Vagina (tissue), 2 donors: ENCODE results near the gene MDK. TPM values are rescaled to one million over a fixed set of nuclear protein-coding genes. Genes with fewer than 3 reads are reported as not detected.
A peak's percentile ranks its signal among the peaks of the same experiment; 100 is the strongest.

ENCODE experiments used
- DNase-seq, 2 donors: peaks; one replicate each; pipeline ENCODE4 v3.0.0-alpha.2; 2017; ENCODE audit errors: extremely low spot score in 2 of 2
- H3K27ac ChIP-seq: fragments of 200-600 bp; sonication (generic); one replicate; pipeline ENCODE4 v1.5.1; 2019
- H3K27me3 ChIP-seq: fragments of 200-600 bp; sonication (generic); one replicate; pipeline ENCODE4 v1.5.1; 2019
- H3K36me3 ChIP-seq, 2 donors: fragments of 200-600 bp; sonication (generic); one replicate each; pipeline ENCODE4 v1.5.1; 2017 to 2019
- H3K4me1 ChIP-seq: fragments of 200-600 bp; sonication (generic); one replicate; pipeline ENCODE4 v1.5.1; 2019
- H3K4me3 ChIP-seq, 2 donors: fragments of 200-600 bp; sonication (generic); 1 replicate in 1 of 2; 2 replicates in 1 of 2; pipeline ENCODE4 v1.5.1; 2016 to 2019
- H3K9me3 ChIP-seq: fragments of 200-600 bp; sonication (generic); one replicate; pipeline ENCODE4 v1.5.1; 2019
- CTCF ChIP-seq, 3 experiments: fragments of 450-650 bp in 2 of 3; fragments of 200-600 bp in 1 of 3; sonication (generic) in 1 of 3; IDR thresholded peaks; one replicate each; pipeline ENCODE4 v1.5.1; 2017 to 2019; ENCODE audit warnings: antibody characterized with exemption in 3 of 3, mild to moderate bottlenecking in 2 of 3, moderate library complexity in 2 of 3
- POLR2A ChIP-seq, 2 donors: fragments of 450-650 bp; IDR thresholded peaks; one replicate each; pipeline ENCODE4 v1.6.1; 2017; ENCODE audit warnings: antibody characterized with exemption in 2 of 2, mild to moderate bottlenecking in 2 of 2, moderate library complexity in 2 of 2
- POLR2AphosphoS5 ChIP-seq, 2 donors: sonication (generic); formaldehyde crosslinking; IDR thresholded peaks; one replicate each; pipeline ENCODE4 v1.9.0; 2017; ENCODE audit warnings: antibody characterized with exemption in 2 of 2, mild to moderate bottlenecking in 2 of 2, low read depth in 1 of 2; ENCODE audit not compliant: insufficient read depth in 1 of 2
- intact Hi-C: fragments of 100-400 bp; cut with DNase I; formaldehyde crosslinking; loops from one replicate; pipeline ENCODE4 v1.15.1; 2023
- total RNA-seq: library from RNA; depleted of rRNA; stranded (reverse); fragments of >200 nt; gene quantifications from one replicate; pipeline ENCODE4 v1.2.3, GENCODE V29; 2016

MDK gene
- total RNA-seq, 1 donor from 2014 or later, result 142 TPM

- Histone ChIP-seq H3K27ac (no peak overlapping the region), H3K4me1 (peaks cover 29% of the 10 kb centered on the region), H3K4me3 (no peak overlapping the region), H3K27me3 (peaks cover 12% of the 10 kb centered on the region), H3K9me3 (no peaks in the 10 kb centered on the region), H3K36me3 (no peaks in the 10 kb centered on the region)
- DNase-seq, result no peak
- intact Hi-C loops, result no loop called here
- TF ChIP-seq CTCF (IDR thresholded peaks at IDR 0.05), result no peak
- TF ChIP-seq POLR2AphosphoS5 (IDR thresholded peaks at IDR 0.05; ENCODE audit: insufficient read depth in 1 of 2, low read depth in 1 of 2), result no peak
- no peak for TF ChIP-seq POLR2A (IDR thresholded peaks at IDR 0.05)
Observed at GRCh38 chr11:46334211-46334610, 47.3 kb upstream of the MDK start.

- TF ChIP-seq POLR2A (IDR thresholded peaks at IDR 0.05) (no peak), POLR2AphosphoS5 (IDR thresholded peaks at IDR 0.05; ENCODE audit: insufficient read depth in 1 of 2, low read depth in 1 of 2) (no peak)
- no peak overlapping the region for H3K4me3 ChIP-seq
- no peaks in the 10 kb centered on the region for H3K36me3 ChIP-seq
- no peak overlapping the region for H3K27ac ChIP-seq
- H3K9me3 ChIP-seq, result no peaks in the 10 kb centered on the region
- intact Hi-C loops, result no loop called here
- DNase-seq, result no peak
- peaks cover 33% of the 10 kb centered on the region for H3K4me1 ChIP-seq
- H3K27me3 ChIP-seq, result peaks cover 12% of the 10 kb centered on the region
Observed at GRCh38 chr11:46335271-46335670, 46.2 kb upstream of the MDK start.

- intact Hi-C loops, result no loop called here
- Histone ChIP-seq H3K9me3 (no peaks in the 10 kb centered on the region), H3K27me3 (peaks cover 12% of the 10 kb centered on the region), H3K36me3 (no peaks in the 10 kb centered on the region), H3K4me3 (no peak overlapping the region), H3K27ac (no peak overlapping the region), H3K4me1 (peaks cover 33% of the 10 kb centered on the region)
- no peak for DNase-seq
- TF ChIP-seq POLR2AphosphoS5 (IDR thresholded peaks at IDR 0.05; ENCODE audit: insufficient read depth in 1 of 2, low read depth in 1 of 2), result no peak
- no peak for TF ChIP-seq POLR2A (IDR thresholded peaks at IDR 0.05)
- TF ChIP-seq CTCF (IDR thresholded peaks at IDR 0.05), result no peak
Observed at GRCh38 chr11:46335890-46336562, 45.4 kb upstream of the MDK start.

GRCh38 chr11:46336563-46337180 is 44.8 kb upstream of the MDK start:
- DNase-seq, result no peak
- Histone ChIP-seq H3K9me3 (no peaks in the 10 kb centered on the region), H3K36me3 (no peaks in the 10 kb centered on the region), H3K27ac (no peak overlapping the region), H3K4me1 (peaks cover 35% of the 10 kb centered on the region), H3K27me3 (peaks cover 12% of the 10 kb centered on the region), H3K4me3 (no peak overlapping the region)
- intact Hi-C loops, result no loop called here
- TF ChIP-seq POLR2A (IDR thresholded peaks at IDR 0.05) (no peak), POLR2AphosphoS5 (IDR thresholded peaks at IDR 0.05; ENCODE audit: insufficient read depth in 1 of 2, low read depth in 1 of 2) (no peak), CTCF (IDR thresholded peaks at IDR 0.05) (no peak)

- Histone ChIP-seq H3K9me3 (no peaks in the 10 kb centered on the region), H3K4me3 (no peak overlapping the region), H3K4me1 (peaks cover 36% of the 10 kb centered on the region), H3K36me3 (no peaks in the 10 kb centered on the region), H3K27me3 (peaks cover 7% of the 10 kb centered on the region), H3K27ac (peak overlapping the region; percentile 71)
- no peak for DNase-seq
- intact Hi-C loops, result no loop called here
- TF ChIP-seq POLR2A (IDR thresholded peaks at IDR 0.05), result no peak
- no peak for TF ChIP-seq POLR2AphosphoS5 (IDR thresholded peaks at IDR 0.05; ENCODE audit: insufficient read depth in 1 of 2, low read depth in 1 of 2)
- TF ChIP-seq CTCF (IDR thresholded peaks at IDR 0.05), result no peak
Observed at GRCh38 chr11:46337626-46338345, 43.7 kb upstream of the MDK start.
